Fibroblast of skin of back (primary cell): ENCODE results near the gene SEPTIN8.

Experiments used
- DNase-seq: peaks from one replicate; pipeline ENCODE4 v3.0.0-alpha.2; 2013

Gene SEPTIN8

DNA sequence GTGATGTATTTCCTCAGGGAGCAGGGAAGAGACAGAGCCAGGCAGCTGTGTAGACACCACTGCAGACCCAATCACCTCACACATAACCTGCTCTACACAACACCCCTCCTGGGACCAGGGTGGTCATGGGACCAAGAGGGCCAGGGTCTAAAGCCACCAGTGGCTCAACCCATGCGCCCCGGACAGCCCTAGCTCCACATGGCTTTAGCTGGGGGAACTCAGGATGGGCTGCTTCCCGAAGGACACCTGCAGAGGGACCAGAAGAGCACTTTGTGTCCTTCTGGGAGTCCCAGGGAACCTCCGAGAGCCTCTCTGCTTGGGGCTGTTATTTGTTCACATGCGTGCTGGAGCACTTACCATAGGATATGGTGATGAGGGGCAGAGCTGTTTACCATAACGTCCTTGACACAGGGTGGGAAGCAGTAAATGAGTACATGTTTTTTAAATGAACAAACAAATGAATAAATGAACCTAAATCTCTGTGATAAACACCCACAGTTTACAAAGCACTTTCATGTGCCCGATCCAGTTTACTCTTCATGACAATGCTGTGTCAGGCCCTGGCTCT lies 12.3 kb downstream of the SEPTIN8 start:
- DNase-seq = no peak

DNA sequence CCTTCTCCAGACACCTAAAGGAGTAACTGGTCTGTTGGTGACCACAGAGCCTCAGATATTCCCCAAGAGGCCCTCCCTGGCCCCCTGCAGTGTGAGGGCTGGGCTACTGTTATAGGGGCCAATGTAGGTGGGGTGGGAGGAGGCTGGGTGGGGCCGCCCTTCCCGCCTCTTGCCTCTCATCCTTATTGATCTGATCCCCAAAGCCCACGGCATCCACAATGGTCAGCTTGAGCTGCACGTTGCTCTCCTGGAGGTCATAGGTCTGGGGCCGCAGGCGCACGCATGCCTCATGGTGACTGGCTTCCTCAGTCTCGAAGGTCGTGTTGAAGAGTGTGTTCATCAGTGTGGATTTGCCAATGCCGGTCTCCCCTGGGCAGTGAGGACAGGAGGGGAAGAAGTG lies 13.0 kb downstream of the SEPTIN8 start:
- no peak for DNase-seq

DNA sequence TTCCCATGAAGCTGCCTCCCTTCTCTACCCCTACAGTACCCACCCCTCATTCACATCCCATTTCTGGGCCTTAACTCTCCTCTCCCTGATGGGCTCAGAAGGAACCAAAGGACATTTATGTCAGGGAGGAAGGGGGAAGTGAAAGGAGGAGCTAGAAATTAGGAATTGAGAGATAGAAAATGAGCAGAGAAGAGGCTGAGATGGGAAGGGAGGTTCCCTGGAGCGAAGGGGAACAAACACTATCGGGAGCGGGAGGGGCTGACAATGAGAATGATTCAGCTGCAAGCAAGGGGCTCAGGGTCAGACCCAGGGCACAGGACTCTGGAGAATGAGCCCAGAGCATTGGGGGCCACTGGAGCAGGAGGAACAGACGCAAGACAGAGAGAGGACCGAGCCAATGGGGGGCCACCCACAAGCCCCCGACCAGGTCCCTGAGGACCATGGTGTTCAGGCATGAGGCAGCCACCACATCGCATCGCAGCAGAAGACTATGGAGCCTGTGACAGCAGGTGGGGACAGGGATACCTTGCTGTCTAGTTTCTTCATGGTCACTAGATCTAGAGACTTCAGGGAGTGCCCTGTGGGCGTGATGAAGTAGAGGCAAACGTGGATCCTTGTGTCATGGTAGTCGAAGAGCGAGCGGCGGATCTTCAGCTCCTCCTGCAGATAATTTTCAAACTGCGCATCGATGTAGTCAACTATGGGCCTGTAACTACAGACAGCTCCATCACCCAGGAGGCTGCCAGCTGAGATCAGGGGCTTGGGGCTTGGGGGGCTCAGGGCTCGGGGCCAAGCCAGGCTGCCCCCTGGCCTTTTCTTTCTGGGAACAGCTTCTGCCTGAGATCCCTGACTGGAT lies 13.6 kb downstream of the SEPTIN8 start:
- DNase-seq = no peak

DNA sequence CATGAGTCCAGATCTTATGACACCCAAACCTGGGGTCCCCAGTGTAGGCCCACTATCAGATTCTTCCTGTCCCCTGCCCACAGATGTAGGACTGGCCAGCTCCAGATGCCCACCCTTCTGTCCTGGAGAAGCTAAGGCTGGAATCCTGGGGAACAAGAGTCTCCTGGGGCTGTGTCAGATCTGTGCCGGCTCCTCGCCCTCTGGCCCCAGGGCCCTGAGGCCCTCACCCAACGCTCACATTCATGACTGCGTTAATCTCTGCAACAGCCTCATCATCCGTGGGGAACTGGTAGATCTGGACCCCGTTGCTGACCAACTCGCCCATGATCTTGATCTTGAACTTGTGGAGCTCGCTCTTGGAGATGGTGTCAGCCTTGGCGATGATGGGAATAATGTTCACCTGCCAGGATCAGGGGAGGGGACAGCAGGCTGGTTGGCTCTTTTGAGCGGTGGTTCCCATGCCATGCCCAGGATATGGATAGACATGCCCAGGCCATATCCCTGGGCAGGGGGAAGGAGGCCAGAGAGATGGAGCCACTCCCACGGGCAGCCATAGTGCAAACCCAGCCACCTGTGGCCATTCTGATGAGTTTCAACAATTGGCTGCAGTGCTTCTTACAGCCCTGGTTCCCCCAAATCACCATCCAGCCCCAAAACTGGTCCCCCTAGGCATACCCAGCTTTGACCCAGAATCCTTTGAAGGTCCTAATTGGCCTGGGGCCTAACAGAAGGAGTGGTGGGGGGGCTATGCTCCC lies 14.6 kb downstream of the SEPTIN8 start:
- DNase-seq = no peak

DNA sequence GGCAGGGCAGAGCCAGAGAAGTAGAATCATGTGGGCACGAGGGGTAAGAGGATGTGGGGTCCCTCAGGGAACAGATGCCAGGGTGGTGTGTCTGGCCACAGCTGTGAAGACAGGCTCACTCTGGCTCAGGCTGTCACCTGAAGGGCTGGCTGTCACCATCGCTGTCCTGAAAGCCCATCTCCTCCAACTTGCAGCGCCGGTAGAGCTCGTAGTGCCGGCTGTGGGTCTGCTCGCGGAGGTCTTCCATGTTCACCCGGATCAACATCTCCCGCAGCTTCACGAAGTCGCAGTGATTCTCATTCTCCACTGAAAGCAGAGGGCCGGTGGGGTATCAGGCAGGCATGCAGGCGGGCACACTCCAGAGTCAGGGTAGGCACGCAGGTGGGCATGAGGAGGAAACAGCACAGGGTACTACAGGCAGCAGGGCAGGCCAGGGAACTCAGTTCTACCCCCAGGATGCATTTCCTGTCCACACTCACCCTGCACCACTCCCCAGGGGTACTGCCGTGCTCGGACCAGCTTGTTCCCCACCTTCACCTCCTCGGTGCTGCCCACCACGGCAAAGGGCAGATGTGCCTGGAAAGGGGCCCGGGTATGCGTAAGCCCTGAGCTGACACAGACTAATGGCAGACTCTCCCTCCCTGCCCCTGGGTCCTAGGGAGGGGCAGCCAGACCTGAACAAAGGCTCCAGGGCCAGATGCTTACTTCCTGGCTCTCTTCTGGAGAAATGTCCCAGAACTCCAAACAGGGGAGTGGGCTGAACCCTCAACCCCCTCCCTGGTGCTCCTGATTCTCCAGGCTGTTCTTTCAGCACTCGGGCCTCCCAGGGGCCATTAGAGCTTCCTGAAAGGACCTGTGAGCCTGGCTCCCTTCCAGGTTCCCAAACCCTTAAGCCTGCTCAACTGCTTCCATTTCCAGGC lies 15.5 kb downstream of the SEPTIN8 start:
- no peak for DNase-seq

DNA sequence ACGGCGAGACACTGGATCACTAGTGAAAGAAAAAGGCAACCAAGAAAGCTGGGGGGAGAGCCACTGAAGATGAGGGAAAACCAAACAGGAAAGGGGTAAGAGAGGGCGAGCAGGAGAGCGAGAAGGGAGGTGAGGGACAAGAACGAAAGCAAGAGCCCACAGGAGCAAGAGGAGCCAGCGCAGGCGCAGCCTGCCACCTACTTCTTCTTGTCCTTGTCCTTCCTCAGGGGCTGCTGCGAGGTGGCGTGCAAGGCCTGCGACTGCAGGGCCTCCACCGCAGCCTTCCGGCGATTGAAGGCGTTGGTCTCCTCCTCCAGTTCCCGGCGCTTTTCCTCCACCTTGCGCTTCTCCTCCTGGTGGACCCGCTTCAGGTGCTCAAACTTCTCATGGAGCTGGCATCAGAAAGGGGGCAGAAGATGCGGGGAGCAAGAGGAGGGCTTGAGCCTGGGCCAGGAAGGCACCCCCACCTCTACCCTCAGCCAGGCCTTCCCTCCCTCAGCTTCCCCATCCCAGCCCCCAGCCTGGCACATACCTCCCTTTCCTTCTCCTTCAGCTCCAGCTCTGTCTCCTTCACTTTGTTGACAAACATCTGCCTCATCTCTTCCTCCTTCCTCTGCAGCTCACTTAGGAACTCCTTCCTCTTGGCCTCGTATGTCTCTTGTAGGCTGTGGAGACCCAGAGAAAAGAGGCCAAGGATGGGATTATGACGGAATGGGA lies 16.3 kb downstream of the SEPTIN8 start:
- DNase-seq = no peak

DNA sequence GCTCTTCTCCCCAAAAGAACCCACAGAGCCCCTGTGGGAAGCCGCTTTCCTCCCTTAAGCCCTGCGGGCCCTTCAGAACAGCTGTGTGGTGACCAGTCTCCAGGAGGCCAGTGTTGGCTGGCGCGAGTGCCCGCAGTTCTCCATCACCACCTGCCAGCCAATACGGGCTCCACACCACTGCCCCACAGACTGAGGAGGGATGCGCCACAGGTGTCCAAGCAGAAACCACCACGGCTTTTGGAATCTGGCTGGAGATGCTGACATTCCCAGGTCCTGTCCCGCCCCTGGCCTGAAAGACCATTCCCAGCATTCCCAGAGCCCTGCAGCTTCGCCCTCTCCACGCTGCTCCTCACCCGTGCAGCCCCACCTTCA lies 17.0 kb downstream of the SEPTIN8 start:
- no peak for DNase-seq

DNA sequence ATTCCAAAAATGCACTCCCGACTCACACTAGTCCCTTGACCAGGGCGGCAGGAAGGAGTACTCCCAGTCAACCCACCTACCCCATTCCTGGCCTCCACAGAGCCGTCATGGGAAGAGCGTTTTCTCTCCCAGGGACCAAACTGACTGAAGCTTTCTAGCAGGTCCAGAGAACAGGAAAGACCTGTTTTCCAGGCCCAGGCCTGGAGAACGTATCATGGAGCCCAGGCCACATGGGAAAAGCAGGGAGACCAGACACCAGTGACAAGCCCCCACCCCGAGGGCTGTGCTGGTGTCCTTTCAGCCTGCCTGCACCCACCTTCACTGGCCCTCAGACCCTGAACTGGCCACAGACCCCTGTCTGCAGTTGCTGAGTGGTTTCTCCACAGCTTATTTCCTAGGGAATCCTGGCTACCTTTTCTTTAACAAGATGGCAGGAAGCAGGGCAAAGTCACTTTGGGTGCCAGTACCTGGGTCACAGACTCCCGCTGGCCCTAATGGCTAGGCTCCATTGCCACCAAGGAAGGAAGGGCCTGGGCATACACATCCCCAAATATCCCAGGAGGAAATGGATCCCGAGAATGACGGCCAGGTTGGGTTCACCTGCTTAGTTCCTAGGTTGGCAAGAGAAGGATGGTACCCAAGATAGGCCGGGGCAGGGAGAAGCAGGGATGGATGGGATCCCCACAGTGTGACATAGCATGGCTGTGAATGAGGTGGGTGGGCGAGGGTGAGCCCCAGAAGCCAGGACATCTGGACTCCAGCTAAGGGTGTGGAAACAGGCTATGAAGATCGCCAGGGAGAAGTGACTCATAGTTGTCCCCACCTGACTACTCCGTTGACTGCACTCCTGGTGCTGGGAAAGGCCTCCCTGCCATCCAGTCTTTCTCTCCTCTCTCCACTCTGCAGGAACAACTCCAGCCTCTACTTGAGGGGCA lies 17.7 kb downstream of the SEPTIN8 start:
- DNase-seq = no peak

DNA sequence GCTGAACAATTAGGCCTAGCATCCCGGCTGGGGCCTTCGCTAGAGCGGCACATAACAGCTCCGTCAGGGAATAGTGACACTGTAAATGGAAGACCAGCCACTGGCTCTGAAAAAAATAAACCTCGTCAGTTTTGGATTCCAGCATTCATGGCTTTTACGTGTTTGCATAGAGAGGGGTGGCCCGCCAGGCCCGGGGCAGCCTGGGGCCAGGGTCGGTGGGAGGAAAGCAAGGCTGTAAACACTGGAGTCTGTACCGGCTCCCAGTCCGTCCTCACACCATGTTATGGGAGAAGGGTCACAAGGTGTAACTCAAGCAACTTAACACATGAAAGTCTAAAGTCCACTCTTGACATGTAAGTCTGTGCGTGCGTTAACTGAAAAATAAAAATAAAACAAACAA lies 18.6 kb downstream of the SEPTIN8 start:
- no peak for DNase-seq

DNA sequence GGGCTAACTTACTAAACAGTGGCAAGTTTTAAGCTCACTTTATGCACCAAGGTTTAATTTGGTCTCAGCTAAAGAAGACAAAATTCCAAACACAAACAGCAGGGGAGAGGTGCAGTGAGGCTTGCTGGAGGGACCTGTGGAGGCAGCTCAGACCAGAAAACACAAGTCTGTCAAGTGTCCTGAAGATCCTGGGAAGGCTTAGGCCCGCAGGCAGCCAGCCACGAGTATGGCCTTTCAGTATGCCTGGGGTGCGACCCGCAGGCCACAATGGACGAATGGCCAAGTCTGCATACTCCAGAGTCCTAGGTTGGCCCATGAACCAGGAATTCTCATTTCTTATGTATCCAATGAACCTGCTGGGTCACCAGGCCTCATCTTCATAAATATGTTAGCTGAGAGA lies 20.5 kb downstream of the SEPTIN8 start:
- no peak for DNase-seq

DNA sequence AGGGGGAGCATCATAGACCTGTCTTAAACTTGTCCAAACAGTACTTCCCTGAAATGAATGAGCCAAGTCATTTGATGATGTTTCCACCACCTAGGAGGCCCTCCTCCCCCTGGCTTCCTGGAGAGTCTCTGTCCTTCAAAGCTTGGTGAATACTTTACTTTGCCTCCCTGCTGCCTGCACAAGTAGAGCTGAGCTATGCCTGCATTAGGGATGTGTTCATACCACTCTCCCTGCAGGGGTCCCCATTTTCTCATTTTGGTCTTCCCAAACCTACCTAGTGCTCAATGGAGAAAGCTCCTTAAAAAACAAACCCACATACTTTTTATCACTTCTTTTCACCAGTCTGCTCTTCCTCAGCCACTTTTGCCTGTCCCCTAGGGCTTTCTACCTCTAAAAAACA lies 22.1 kb downstream of the SEPTIN8 start:
- DNase-seq = peak; percentile 31

DNA sequence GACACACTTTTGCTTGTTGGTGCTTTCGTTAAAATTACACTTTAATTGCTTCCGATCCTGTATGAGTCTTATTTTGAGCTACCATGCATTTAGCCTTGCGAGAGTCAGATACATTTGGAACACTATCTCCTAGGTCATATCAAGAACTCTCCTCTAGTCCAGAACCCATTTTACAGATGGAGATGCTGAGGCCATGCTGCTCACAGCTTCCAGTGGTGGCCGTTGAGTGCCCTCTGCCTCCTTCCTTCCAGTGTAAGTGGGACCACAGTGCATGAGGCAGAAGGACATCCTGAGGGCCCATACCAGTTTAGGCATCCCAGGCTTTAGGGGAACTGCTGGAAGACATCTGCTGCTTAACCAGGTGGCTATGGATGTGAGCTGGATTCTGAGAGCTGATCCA lies 22.9 kb downstream of the SEPTIN8 start:
- no peak for DNase-seq

DNA sequence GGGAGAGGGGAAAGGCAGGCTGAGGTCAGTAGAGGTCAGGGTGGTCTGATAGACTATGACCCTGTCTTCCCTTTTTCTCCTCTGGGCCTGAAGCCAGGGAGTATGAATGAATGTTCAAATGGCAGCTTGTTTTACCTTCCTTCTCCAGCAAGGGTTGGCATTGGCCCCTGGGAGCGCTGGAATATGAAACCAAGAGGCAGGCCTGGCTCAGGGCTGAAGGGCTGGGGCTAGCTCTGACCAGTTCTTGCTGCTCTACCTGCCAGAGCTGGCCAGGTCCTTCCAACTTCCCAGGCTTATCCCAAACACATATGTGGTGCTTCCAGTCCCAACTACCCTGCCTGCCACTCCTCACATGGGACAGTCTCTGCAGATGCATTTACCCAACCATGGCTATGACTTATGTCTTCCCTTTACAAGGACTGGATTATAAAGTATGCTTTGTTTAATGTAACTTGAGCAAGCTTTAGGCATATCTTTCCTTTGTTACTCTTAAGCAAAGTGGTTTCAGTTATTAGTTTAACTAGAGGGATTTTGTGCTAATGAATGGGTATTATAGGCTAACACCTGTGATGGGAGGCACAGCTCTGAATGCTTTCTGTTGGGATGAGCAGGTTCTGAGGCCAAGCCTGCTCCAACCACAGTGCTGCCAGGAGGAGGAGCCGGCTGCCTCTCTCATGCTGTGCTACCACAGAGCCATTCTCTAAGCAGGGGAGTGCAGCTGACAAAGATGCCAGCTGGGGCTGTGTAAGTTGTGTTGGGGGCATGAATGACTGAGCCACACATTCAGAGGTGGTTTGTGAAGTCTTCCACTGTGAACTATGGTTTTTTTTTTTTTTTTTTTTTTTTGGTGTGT lies 23.7 kb downstream of the SEPTIN8 start:
- DNase-seq = no peak

DNA sequence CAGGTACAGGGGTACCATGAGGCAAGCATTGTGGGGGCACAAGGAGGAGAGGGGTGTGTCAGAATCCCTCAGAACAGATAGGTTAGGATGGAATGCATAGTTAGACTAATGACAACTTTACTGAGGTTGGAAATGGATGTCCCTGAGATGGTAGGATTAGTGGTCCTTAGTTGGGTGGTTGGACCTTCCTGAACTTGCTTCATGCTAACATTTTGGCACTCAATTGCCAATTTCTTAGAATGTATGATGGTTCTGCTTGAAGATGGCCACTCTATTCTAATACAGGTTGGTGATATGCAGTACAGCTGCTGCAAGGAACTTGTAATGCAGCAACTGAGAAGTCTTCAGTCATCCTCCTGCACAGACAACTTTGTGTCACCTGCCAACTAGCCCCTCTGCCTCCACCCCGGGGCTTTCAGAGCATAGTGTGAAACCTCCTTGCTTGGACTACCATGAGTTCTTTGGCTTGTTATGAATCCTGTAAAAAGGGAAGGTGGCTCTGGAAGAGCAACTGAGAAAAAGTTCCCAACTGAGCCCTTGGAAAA lies 24.4 kb downstream of the SEPTIN8 start:
- DNase-seq = no peak

DNA sequence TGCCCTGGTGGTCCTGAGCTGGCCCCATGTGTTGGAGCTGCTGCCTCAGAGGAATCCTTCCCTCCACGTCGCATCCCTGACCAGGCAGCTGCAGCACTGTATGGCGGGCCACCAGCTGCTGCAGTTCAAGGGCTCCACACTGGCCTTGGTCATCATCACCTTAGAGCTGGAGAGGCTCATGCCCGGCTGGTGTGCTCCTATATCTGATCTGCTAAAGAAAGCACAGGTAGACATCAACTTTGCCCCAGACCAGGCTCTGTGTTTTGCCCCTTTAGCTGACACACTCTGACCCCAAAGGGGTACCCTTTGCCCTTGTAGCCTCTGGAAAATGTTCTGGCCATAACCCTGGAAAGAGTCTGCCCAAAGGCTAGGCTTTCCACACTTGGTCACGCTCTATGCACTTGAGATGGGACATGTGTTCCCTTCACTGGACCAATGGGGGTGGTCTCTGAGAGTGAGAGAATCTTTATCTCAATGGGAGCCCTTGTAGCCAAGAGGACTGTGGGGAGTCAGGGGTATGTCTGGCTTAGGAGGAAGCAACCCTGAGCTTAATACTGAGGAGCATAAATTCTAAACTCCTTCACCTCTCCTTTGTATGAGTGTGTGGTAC lies 25.0 kb downstream of the SEPTIN8 start:
- no peak for DNase-seq

DNA sequence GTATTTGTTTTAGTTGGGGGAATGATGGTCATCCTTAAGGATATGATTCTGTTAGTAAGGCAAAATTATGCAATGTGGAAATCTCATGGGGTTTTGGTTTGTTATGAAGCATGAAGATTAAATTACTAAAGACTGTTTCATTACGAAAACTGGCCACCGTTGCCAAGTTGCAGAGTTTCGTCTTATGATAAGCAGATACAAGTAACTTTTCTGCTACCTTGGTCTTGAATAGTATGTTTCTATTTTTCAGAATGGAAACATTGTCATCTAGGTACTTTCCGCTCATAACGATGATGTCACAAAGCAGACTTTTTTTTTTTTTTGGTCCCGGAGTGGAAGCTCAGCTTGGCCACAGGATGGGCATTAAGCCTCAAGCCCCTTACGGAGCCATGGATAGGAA lies 25.6 kb downstream of the SEPTIN8 start:
- DNase-seq = peak; percentile 62

DNA sequence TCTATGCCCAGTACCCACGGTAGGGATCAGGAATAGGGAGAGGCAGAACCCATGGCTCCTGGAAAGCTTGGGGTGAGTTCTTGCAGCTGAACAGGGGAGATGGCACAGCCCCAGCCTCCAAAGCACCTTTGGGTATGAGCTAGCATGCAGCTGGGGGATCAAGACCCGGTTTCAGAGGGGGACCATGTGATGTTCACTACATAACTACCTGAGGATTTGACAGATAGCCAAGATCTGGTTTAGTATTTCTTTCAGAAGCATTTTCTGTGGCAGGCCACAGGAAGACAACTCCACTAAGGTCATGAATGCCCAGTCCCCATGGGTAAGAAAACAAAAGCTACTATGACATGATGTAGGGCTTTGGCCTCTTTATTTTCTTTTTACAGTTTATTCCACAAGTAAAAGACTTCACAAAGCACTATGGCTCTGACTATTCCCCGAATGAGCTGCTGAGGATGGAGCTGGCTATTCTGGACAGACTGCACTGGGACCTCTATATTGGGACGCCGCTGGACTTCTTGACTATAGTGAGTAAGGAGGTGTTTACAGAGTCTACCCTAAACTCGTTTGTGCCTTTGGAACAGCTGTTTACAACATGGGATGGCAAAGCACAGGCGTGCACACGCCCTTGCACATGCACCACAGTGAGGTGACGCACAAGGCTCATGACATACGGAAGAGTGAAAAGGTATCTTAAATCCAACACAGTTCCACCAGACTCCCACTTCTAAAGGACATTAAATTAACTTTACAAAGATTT lies 26.4 kb downstream of the SEPTIN8 start:
- DNase-seq = no peak

DNA sequence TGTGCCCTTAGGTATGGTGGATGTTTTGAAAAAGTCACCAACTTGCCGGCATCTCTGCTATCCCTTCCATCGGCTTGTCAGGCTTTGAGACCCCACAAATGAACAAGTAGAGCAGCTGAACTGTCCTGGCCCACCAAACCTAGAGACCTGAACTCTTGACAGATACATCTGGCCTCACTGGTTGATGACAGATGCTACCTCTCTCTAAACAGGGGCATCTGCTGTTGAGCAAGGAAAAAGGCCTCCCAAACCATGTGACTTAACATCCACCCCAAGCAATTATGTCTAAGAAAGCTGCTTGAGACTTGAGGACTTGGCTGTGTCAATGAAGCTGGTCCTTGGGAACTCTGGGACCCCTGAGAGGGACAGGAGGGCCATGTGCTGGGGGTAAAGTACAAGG lies 27.5 kb downstream of the SEPTIN8 start:
- no peak for DNase-seq
